ENCODE data around the gene UBAP2L. TPM values are rescaled to one million over a fixed set of nuclear protein-coding genes. Genes with fewer than 3 reads are reported as not detected.

The UBAP2L gene
- total RNA-seq, result 49.7 and 66.9 TPM in 2 replicates

GRCh38 chr1:154220071-154220969 is at the start of gene UBAP2L:
UBAP2L (plus strand) TSS chr1:154220955; CDS start chr1:154225124, 4,169 bp downstream.

GRCh38 chr1:154191990-154192461 is 28.7 kb upstream of the UBAP2L start, which contains the start of gene TPM3:
TPM3 (minus strand) TSS chr1:154192100; CDS start chr1:154192018, 82 bp downstream.

GRCh38 chr1:154206196-154206595 is 14.6 kb upstream of the UBAP2L start, which contains the start of gene CFAP141:
CFAP141 (minus strand) TSS chr1:154206333; CDS start chr1:154206307, 26 bp downstream.

GRCh38 chr1:154272217-154272998 is 51.7 kb downstream of the UBAP2L start, which contains the start of gene HAX1:
HAX1 (plus strand) TSS chr1:154272629; CDS start chr1:154272724, 95 bp downstream.

Other genes with a start within 250 kb of the UBAP2L start
- gene JTB, start 243.3 kb upstream of the UBAP2L start, total RNA-seq, result 191 and 214 TPM in 2 replicates
- 26.1 and 33.9 TPM in 2 replicates for gene RAB13, start 234.6 kb upstream of the UBAP2L start, total RNA-seq
- 2,121 and 2,616 TPM in 2 replicates for gene RPS27, start 230.2 kb upstream of the UBAP2L start, total RNA-seq
- gene NUP210L, start 65.9 kb upstream of the UBAP2L start, total RNA-seq, result not detected in 2 replicates
- gene TPM3, start 28.9 kb upstream of the UBAP2L start, total RNA-seq, result 438 and 559 TPM in 2 replicates
- not detected in 2 replicates for gene CFAP141, start 14.6 kb upstream of the UBAP2L start, total RNA-seq
- 152 and 174 TPM in 2 replicates for gene HAX1, start 51.7 kb downstream of the UBAP2L start, total RNA-seq
- 0.08 TPM in 1 of 2 replicates, not detected in the other for gene AQP10, start 100.1 kb downstream of the UBAP2L start, total RNA-seq
- 16.8 and 20.8 TPM in 2 replicates for gene ATP8B2, start 104.6 kb downstream of the UBAP2L start, total RNA-seq
- gene IL6R, start 184.4 kb downstream of the UBAP2L start, total RNA-seq, result 13.1 and 14.9 TPM in 2 replicates

All from hair follicular keratinocyte (primary cell).